Stimulated activated CD4-positive, alpha-beta T cell treated with anti-CD3 and anti-CD28 coated beads, Interleukin-12 subunit alpha, Interleukin-12 subunit beta, amount 100 ng/mL, for 24 hours (primary cell): Measurements from ENCODE around the gene ARNT2.
"Not testable (repeated sequence)": the region's sequence is repeated elsewhere in the genome, so short reads cannot be mapped to it uniquely, and the experiment has no call there.

ENCODE experiments used
- DNase-seq, 2 experiments: peaks; one replicate each; pipeline ENCODE4 v3.0.0-alpha.2; 2020; ENCODE audit warnings: low read depth in 2 of 2

ARNT2 gene

DNA sequence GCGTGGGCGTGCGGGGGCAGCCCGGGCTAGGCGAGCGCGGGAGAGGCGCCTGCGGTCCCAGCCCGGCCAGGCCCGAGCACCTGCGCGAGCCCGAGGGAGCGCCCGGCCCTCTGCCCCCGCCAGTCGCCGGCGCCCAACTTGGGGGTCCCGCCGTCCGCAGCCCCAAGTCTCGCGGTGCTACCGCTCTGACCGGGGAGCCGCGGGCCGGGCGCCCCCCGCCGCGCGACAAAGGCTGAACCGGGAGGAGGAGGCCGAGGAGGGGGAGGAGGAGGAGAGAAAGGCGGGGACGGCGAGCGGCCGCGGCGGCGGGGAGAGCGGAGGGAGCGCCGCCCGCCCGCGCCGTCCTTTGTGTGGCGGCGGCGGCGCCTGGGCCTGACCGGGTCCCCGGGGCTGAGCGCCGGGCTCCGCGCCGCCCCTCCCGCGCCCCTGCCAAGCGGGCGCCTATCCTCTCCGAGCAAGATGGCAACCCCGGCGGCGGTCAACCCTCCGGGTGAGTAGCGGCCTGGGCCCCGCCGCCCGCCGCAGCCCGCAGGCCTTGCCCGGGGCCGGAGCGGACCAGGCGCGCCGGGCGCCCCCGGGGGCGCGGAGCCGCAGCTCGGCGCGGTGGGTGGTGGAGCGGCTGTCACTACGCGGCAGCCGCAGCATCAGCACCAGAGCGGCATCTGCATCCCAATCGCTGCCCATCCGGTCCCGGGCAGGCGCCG is at the start of gene ARNT2:
Gene ARNT2, plus strand, starts transcription at position 326 of the 704 bp plus-strand sequence. Its CDS starts 134 bp downstream, at position 460.
- DNase-seq: no peak

DNA sequence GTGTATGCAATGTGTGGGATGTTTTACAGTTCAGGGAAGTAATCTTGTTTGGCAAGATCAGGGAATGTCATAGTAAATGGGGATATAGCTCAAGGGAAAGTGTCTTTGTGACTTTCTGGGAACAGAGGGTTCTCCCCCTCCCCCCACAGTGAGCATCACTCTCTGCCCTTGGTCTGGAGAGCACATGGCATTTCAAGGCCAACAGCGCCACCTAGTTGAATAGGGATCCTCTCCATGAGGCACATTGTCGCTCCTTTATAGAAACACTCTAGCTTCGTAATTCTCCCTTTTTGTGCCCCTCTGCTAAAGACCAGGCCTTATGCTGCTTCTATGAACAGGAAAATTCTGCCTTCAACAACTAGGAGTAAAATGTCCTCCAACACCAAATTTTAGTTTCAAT is 37.1 kb upstream of the ARNT2 start:
- DNase-seq: no peak

DNA sequence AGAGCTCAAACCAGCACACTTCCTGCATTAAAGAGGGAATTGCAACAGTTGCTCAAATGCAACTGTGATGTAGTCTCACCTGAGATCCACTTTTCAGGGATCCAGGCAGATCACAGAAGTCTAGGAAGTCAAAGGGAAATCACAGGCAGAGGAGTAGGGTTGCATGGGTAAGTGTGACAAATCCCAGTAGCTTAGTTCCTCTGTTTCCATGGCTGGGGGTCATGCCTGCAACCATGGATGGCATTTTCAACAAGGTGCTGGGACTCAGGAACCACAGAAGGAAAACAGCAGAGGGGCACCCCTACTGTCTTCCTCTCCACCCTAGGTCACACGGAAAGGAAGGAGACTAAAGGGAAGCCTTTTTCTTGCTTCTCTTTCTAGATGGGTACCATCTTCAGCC is 36.5 kb upstream of the ARNT2 start:
- DNase-seq: no peak

DNA sequence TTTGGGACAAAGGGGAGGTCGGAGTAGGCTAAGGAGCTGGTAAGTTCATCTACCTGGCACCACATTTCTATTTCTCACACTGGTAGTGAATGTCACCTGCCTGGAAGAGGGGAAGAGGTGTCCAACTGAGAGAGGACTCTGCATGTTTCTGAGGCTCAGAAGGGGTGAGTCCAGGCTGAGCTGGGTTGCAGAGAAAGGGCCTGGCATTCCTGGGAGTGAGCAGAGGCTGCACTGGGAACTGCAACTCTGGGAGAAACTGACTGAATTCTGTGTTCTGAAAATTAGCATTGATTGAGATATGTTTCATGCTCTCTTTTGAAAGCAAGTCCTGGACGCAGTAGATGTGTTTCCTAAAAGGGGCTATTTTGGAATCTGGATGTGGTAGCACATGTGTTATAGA is 32.3 kb upstream of the ARNT2 start:
- no peak for DNase-seq

DNA sequence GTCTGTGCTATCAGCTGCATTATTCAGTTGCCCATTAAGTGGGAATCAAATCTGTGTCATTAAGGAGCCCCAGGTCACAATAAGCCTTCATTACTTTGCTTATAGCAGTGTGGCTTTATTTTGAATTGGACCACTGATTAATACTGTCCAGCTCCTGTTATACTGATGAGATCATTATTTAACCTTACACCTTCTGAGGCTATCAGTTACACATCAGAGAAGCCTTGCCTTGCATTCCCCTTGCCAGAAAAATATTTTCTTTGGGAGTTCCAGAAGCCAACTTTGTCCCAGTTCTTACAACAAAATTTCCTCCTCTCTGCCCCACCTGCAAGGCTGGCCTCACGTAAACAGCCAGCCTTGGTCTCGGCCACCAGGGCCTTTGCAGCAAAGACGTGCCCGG is 29.7 kb upstream of the ARNT2 start:
- no peak for DNase-seq

DNA sequence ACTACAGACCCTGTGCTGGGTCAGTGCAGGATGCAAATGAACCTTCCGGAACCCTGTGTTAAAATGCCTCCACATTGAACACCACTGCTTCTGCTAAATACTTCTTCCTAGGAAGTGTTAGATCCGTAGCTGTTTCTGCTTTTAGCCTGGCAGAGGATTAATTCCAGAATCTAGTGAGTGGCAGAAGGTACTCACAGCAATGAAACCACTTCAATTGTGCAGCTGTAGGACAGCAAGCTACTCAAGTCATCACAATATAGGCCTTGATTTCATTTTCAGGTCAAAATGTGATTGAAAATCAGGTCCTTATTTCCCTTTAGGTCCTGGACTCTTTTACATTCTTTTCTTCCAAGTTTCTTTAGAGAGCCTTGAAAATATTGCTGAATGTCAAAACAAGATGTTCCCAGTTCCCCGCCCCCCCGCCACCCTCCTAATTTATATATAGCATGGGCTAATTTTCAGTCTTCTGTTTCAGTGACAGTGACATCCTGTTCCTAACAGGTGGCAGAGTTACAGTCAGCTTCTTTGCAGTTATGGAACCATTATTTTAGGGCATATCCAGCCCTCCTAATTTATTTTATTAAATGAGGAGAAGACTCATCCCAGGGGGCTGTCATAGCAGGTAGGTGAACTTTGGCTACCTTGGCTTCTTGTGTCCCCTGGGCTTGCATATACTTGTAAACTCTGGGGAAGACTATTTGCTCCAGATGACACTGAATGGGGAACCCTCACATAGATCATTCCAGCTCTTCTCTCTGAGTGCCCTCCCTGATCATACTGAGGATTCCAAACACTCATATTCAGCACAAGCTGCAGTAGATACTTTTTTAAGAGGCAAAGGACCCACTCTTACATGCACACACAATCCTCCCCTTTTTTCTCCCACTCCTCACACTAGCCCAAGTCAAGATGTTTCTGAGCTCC is 28.0 kb upstream of the ARNT2 start:
- DNase-seq: no peak

DNA sequence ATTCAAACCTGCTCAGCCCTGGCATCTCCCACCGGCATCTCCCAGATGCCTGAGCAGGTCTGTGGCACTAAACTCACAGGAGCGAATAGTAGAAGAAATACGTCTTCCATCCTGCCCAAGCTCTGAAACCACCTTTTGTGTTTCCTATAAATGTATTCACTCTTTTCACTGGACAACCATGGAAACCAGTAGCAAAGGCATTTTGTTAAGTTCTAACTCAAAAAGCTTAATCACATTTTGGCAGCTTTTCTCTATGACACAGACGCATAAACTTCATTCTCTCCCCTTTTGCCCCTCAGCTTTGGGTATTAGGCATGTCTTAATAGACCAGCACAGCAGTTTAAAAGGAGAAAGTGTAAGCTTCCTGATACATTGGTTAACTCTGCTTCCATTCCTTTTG is 24.5 kb upstream of the ARNT2 start:
- no peak for DNase-seq

DNA sequence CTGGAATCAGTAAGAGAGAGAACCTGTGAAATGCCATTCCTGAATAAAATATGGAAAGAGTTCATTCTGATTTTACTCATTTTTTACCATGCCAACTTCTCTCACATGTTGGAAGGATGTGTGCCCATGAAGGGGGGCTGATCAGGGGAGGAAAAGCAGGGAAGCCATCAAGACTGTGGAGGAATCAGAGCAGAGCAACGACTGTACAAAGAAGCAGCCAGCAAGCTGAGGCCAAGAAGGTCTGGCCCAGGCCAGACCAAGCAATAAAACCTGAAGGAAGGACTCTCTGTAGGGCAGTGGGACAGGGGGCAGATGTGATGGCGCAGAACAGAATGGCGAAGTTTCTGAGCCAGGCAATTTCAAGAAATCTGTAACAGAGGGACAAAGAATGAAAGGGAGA is 24.0 kb upstream of the ARNT2 start:
- no peak for DNase-seq

DNA sequence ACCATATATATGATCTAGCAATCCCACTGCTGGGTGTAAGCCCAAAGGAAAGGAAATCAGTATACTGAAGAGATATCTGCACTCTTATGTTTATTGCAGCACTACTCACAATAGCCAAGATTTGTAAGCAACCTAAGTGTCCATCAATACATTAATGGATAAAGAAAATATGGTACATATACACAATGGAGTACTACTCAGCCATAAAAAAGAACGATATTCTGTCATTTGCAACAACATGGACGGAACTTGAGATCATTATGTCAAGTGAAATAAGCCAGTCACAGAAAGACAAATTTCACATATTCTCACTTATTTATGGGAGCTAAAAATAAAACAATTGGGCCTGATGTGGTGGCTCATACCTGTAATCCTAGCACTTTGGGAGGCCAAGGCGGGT is 21.9 kb upstream of the ARNT2 start:
- no peak for DNase-seq

DNA sequence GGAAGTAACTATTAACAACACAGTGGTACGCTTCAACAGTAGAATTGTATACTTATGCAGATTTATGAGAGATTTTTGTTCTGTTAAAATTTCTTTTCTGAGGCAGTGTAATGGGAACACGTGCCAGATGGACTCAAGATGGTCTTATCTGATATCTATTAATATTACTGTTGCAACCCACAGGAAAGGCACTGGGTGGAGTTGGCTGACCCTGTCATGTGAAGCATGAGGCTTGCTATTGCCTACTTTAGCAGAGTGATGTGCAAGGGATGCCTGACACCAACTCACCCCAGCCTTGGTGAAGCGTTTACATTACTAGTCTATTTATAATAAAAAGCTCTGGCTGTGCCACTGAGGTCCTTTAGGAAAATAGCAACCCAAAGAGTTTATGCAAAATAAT is 19.8 kb upstream of the ARNT2 start:
- no peak for DNase-seq

DNA sequence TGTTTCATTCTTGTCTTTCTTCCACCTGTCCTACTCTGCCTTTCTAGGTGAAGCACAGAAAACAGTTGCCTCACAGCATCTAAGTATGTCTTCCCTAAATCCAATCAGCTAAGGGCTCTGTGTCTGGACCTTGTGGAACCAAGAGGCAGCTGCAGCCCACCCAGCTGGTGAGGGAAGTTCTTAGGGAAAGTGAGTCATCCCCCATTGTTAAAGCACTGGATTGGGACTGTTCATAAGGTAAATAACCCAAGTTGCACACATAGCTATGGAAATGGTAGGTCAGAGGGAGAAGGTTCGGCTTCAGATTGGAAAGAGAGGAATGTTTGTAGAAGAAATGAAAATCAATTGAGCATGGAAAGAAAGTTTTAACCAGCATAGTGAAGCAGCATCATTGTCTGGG is 18.0 kb upstream of the ARNT2 start:
- DNase-seq: no peak

DNA sequence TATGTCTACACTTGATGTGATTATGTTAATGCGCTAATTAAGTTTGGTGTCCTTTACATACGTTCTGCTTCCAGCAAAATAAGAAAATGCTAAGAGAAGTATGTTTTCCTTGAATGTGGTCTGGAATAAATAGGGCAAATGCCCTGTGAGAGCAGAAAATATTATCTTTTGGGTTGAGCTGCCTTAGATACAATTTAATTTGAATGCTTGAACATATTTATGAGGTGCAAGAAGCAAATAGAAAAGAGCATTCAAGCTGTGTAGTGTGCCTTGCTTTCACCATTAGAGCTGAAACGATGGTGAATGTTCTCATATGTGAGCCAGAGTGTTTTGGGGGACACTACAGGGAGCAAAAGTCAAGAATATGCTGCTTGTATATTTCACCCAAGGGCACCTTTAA is 15.9 kb upstream of the ARNT2 start:
- DNase-seq: no peak

DNA sequence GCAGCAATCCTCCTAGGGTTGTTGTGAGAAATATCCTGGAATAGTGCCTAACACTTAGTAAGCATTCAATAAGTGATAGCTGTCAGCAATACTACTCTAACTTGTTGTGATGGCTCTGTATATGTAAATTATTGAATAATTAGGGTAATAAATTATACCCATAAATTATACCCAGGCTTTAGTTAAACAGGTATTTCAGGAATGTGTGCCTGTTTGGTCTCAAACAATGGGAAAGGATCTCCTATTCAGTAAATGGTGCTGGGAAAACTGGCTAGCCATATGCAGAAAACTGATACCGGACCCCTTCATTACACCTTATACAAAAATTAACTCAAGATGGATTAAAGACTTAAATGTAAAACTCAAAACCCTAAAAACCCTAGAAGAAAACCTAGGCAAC is 14.8 kb upstream of the ARNT2 start:
- DNase-seq: no peak

DNA sequence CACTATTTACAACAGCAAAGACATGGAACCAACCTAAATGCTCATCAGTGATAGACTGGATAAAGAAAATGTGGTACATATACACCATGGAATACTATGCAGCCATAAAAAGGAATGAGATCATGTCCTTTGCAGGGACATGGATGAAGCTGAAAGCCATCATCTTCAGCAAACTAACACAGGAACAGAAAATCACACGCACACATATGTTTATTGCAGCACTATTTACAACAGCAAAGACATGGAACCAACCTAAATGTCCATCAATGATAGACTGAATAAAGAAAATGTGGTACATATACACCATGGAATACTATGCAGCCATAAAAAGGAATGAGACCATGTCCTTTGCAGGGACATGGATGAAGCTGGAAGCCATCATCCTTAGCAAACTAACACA is 13.2 kb upstream of the ARNT2 start:
- DNase-seq: not testable (repeated sequence)

DNA sequence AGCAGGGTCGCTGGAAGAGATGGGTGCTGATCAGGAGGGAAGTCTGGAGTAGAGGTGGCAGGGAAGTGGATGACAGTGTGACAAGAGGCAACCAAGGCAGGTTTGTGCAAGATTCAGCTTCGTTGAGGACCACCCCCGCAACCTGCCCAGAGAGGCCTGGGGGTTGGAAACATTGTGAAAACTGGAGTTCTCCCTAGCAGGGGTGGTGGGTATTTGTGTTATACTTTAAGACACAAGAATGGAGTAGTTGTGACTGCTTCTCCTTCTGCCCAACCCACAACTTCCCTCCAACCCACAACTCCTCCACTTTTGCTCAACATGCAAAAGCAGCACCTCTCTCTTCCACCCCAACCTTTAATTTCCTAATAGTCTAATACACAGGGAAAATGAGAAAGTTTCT is 8.6 kb upstream of the ARNT2 start:
- DNase-seq: no peak

DNA sequence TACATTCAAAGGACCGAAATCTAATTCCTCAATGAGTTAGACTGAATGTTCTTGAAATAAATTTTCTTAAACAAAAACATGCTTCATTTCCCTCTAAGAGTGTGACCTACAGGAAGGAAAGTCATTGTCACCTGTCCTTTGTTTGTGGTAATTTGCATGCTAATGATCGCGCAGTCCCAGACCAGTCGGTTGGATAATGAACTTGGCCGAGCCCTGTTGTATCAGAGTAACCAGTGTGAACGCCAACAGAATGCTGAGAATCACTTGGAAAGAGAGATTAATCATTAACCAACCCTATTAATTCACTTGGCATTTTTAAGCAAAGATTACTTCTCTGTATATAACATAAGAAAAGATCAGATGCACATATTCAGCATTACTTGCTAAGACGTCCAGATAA is 8.1 kb upstream of the ARNT2 start:
- DNase-seq: no peak

DNA sequence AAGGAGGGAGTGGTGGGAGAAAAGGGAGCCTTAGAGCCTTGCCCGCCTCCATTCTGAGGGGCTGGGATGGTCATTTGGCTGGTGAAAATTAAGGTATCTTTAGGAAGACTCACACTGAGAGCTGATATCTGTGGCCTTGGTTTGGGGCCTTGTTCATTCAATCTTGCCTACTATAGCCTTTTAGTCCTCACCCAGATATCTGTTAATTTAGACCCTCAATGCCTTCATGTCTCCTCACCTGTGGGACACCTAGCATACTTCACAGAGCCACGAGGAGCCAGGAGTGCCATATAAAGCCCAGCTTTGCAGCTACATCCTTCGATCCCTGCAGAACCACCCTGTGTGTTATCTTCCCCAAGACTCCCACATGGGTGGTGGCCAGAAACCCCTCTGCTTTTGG is 4.7 kb upstream of the ARNT2 start:
- DNase-seq: no peak

DNA sequence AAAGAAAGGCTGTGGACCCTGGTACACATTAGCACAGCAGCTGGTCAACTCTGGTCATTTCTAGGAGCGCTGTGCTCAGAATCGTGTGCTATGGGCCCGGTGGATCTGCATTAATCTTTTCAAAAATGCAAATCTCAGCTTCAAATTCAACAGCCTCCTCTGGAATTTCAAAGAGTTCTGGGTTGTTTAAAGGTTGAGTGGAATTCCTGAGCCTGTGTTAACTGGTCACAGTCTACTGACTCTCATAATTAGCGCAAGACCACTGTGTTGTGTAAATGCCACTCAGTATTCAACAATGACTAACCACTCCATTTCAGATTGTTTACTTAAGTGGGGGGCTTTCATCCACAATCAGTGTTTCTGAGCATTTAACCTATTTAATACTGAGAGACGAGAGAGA is 2.7 kb upstream of the ARNT2 start:
- no peak for DNase-seq

DNA sequence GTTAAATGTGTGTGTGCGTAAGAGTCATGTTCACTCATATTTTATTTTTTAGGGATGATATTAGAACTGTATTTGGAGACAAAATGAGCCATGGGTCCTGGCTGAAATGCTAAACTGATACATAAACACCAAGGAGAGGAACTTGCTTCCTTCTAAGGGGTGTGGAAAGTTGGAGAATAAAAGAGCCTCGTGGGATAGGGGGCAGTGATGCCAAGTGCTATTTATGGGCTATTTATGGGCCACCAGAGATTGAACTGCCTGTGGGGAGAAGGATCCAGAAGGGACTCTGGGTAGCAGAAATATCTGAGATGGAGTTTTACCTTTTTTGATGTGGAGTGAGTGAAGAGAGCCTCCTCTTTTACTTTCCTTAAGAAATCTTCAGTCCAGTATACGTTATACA is 1.8 kb upstream of the ARNT2 start:
- DNase-seq: no peak

DNA sequence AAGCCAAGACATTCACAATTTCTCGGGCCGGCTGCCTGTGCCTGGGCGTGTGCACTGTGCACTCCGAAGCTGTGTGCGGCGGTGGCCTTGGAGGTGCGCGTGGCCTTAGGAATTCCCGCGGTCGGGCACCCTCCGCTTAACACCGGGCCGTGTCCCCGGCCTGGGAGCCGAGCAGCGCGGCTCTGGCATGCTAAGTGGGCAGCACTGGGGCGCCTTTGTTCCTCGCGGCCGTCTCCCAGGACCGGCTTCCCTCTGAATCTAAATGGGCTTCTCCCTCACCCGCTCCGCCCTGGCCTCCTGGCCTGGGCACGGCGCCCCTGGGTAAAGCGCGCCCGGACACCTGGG is 498 bp upstream of the ARNT2 start:
- no peak for DNase-seq

DNA sequence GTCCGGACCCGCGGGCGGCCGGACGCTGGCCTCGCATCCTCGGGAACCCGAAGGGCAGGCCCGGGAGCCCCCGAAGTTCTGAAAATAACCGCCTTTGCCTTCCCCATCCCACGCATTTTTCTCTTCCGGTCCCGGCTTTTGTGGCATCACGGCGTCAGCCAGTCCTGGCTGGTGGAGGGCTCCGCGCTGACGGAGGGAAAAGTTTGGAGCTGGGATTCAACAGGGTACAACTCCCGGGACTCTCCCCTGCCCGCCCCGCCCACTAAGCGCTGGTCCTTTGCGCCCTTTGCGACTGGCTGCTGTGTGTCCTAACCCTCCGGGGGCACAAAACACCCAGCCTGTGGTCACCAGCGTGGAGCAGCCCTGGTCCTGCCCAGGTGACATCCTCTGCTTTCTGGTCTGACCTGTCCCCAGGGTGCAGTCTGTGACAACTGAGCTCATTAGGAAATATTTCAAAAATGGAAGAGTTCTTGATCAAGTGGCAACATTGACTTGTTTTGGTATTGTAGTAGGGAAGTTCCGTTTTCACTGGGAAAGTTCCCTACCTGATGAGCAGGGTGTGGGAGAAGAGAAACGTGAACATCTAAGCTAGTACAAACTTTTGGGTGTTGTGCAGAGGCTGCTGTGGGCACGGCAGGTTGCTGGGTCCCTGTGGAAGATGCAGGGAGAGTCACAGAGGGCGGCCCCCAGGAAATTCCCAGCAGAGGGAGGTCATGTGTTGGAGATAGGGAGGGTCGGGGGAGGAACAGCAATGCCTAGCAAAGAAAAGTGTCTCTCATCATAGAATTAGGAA is 775 bp downstream of the ARNT2 start:
- DNase-seq: no peak

DNA sequence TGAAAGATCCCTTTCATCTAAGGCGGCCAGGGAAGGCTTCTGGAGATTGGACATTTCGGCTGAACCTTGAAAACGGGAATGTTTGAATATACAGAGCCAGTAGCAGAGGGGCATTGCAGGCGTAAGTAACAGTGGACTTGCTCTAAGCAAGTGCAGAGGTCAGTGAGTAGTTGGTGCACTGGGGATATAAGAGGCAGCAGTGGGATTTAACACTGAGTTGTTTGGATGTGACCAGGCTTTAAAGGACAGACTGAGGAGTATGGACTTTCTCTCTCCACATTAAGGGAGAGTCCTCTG is 1.3 kb downstream of the ARNT2 start:
- DNase-seq: no peak

DNA sequence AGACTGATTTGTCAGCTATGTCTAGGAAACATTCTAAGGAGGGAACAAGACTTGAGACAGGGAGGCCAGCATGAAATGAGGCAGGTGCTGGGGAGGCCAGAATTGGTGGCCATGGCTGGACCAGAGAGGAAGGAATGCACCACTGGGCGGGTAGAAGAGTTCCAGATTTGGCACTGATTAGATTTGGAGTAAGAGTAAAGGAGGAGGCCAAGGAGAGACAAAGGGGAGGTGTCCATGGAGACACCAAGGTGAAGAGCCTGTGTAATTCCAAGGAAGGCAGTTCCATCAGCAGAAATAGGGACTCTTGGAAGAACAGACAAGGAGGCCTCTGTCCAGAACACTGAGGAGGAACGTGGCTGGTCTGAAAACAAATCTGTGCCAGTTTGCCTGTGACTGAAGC is 1.8 kb downstream of the ARNT2 start:
- DNase-seq: no peak
